Stromal cell of bone marrow (primary cell): ENCODE measurements around the gene ADM5.
A peak's percentile ranks its signal among the peaks of the same experiment; 100 is the strongest.

ENCODE experiments used
- DNase-seq: peaks from one replicate; pipeline ENCODE4 v3.0.0-alpha.2; 2012; ENCODE audit warnings: low read depth

The ADM5 gene

GRCh38 chr19:49658566-49659442 is 30.6 kb upstream of the ADM5 start:
- no peak for DNase-seq

GRCh38 chr19:49660338-49660961 is 28.9 kb upstream of the ADM5 start:
- no peak for DNase-seq

- no peak for DNase-seq
Observed at GRCh38 chr19:49662011-49662410, 27.4 kb upstream of the ADM5 start.

GRCh38 chr19:49663224-49663623 is 26.2 kb upstream of the ADM5 start:
- no peak for DNase-seq

GRCh38 chr19:49664171-49665035 is 25.0 kb upstream of the ADM5 start:
- DNase-seq: peak; percentile 61

- no peak for DNase-seq
Observed at GRCh38 chr19:49665036-49665350, 24.4 kb upstream of the ADM5 start.

GRCh38 chr19:49665351-49666119 is 23.9 kb upstream of the ADM5 start, which contains the start of the genes BCL2L12 and IRF3:
Gene BCL2L12 (plus strand): TSS chr19:49665933. CDS start chr19:49666693, 760 bp downstream.
Gene IRF3 (minus strand): TSS chr19:49665857. CDS start chr19:49664838, 1,019 bp downstream.
- peak; percentile 95 for DNase-seq

GRCh38 chr19:49666120-49666444 is 23.3 kb upstream of the ADM5 start:
- no peak for DNase-seq

GRCh38 chr19:49667473-49667872 is 21.9 kb upstream of the ADM5 start:
- no peak for DNase-seq

- DNase-seq: no peak
Observed at GRCh38 chr19:49669516-49669915, 19.9 kb upstream of the ADM5 start.

- no peak for DNase-seq
Observed at GRCh38 chr19:49672131-49672919, 17.1 kb upstream of the ADM5 start.

GRCh38 chr19:49676136-49676783 is 13.1 kb upstream of the ADM5 start:
- DNase-seq: peak; percentile 84

GRCh38 chr19:49676784-49677230 is 12.6 kb upstream of the ADM5 start:
- DNase-seq: peak; percentile 100

- no peak for DNase-seq
Observed at GRCh38 chr19:49677231-49677900, 12.0 kb upstream of the ADM5 start, which contains the start of gene PRMT1. Gene PRMT1 (plus strand): TSS chr19:49677271. CDS start chr19:49677281, 10 bp downstream.

- DNase-seq: no peak
Observed at GRCh38 chr19:49677901-49678674, 11.3 kb upstream of the ADM5 start.

GRCh38 chr19:49678985-49679770 is 10.2 kb upstream of the ADM5 start:
- DNase-seq: no peak

- no peak for DNase-seq
Observed at GRCh38 chr19:49679771-49680413, 9.5 kb upstream of the ADM5 start.
